A549 (cell line): ENCODE results near the gene FERD3L. TPM values are rescaled to one million over a fixed set of nuclear protein-coding genes. Genes with fewer than 3 reads are reported as not detected.

Experiments used
- ATAC-seq, 2 experiments: fragments of 200-7000 bp in 1 of 2; fragments of >200 bp in 1 of 2; cut with Nextera tagmentation in 1 of 2; cut with Tn5 transposase in 1 of 2; 3 replicates each; pipeline versions ENCODE4 v1.8.0 to v1.9.1; 2018 to 2020; ENCODE audit warnings: mild to moderate bottlenecking in 1 of 2, moderate library complexity in 1 of 2
- CTCF ChIA-PET: fragments of 300-600 bp; sonication (Branson Sonifier 250); formaldehyde crosslinking; extraction: SDS; loops from one replicate; lab custom pipeline; 2021; ENCODE audit warnings: antibody characterized with exemption, inconsistent platforms; lab: Yijun Ruan, JAX
- POLR2A ChIA-PET: fragments of 350-600 bp; formaldehyde crosslinking; extraction: SDS; loops from one replicate; lab custom pipeline; 2021; ENCODE audit warnings: antibody characterized with exemption, inconsistent platforms; lab: Yijun Ruan, JAX
- DNase-seq, 2 experiments: peaks; one replicate each; pipeline versions ENCODE4 v3.0.0 to v3.0.0-alpha.2; 2011 to 2016; ENCODE audit warnings: low read depth in 1 of 2, low spot score in 1 of 2
- FAIRE-seq: peaks from 2 replicates; lab custom pipeline; 2011; peaks lifted over from hg19 to GRCh38; lab: Jason Lieb, UNC
- H3K27ac ChIP-seq, 2 experiments: fragments of >200 bp; sonication (Bioruptor Twin); formaldehyde crosslinking; 3 replicates each; pipeline ENCODE4 v1.5.1; 2016 to 2017
- H3K4me1 ChIP-seq: fragments of >200 bp; sonication (Bioruptor Twin); formaldehyde crosslinking; 3 replicates; pipeline ENCODE4 v1.6.1; 2016
- H3K4me2 ChIP-seq: fragments of >200 bp; sonication (Bioruptor Twin); formaldehyde crosslinking; 3 replicates; pipeline ENCODE4 v1.6.1; 2016
- H3K4me3 ChIP-seq: fragments of >200 bp; sonication (Bioruptor Twin); formaldehyde crosslinking; 3 replicates; pipeline ENCODE4 v1.5.1; 2016
- H3K9me3 ChIP-seq: fragments of >200 bp; sonication (Bioruptor Twin); formaldehyde crosslinking; 3 replicates; pipeline ENCODE4 v1.6.1; 2016
- CBX2 ChIP-seq: fragments of 200-600 bp; sonication (generic); IDR thresholded peaks from 2 replicates; pipeline ENCODE4 v1.6.1; 2016; ENCODE audit warnings: low read depth, mild to moderate bottlenecking, borderline replicate concordance
- CBX8 ChIP-seq: fragments of 200-600 bp; sonication (generic); IDR thresholded peaks from 2 replicates; pipeline ENCODE4 v1.6.1; 2016
- CEBPB ChIP-seq, 2 experiments: fragments of >200 bp in 1 of 2; sonication (Bioruptor Twin) in 1 of 2; formaldehyde crosslinking in 1 of 2; IDR thresholded peaks; 2 replicates each; pipeline ENCODE4 v1.6.1; 2012 to 2016
- CHD2 ChIP-seq: fragments of 150-350 bp; IDR thresholded peaks from 2 replicates; pipeline ENCODE4 v1.6.1; 2014; ENCODE audit warnings: low read length; ENCODE audit not compliant: partially characterized antibody
- CHD4 ChIP-seq: fragments of 200-600 bp; sonication (generic); IDR thresholded peaks from 2 replicates; pipeline ENCODE4 v1.6.1; 2016; ENCODE audit warnings: antibody characterized with exemption, mild to moderate bottlenecking, borderline replicate concordance
- E2F6 ChIP-seq: IDR thresholded peaks from 2 replicates; pipeline ENCODE4 v1.6.1; 2012; ENCODE audit warnings: low read depth, borderline replicate concordance
- EHMT2 ChIP-seq: fragments of 200-600 bp; sonication (generic); IDR thresholded peaks from 2 replicates; pipeline ENCODE4 v1.6.1; 2016; ENCODE audit warnings: antibody characterized with exemption, low read depth, mild to moderate bottlenecking, moderate library complexity
- ESRRA ChIP-seq: fragments of 150-350 bp; IDR thresholded peaks from 2 replicates; pipeline ENCODE4 v1.6.1; 2014; ENCODE audit warnings: mild to moderate bottlenecking, low read length, borderline replicate concordance
- FOSB ChIP-seq: fragments of 250-450 bp; sonication (Bioruptor Pico); IDR thresholded peaks from 2 replicates; pipeline ENCODE4 v1.5.0; 2020; ENCODE audit warnings: mild to moderate bottlenecking, moderate library complexity
- HOXA7 ChIP-seq: fragments of 250-450 bp; sonication (Bioruptor Pico); IDR thresholded peaks from 2 replicates; pipeline ENCODE4 v1.5.0; 2020; ENCODE audit warnings: mild to moderate bottlenecking, moderate library complexity
- HOXB5 ChIP-seq: fragments of 250-450 bp; sonication (Bioruptor Pico); IDR thresholded peaks from 2 replicates; pipeline ENCODE4 v1.5.0; 2020; ENCODE audit warnings: mild to moderate bottlenecking, moderate library complexity
- JUN ChIP-seq, 2 experiments: fragments of >200 bp; sonication (Bioruptor Twin); formaldehyde crosslinking; IDR thresholded peaks; 2 replicates in 1 of 2; 3 replicates in 1 of 2; pipeline ENCODE4 v1.6.1; 2016 to 2017
- KDM1A ChIP-seq: fragments of 200-600 bp; sonication (generic); IDR thresholded peaks from 2 replicates; pipeline ENCODE4 v1.6.1; 2016; ENCODE audit warnings: low read depth, mild to moderate bottlenecking
- KDM5A ChIP-seq: fragments of 200-600 bp; sonication (generic); IDR thresholded peaks from 2 replicates; pipeline ENCODE4 v1.6.1; 2016; ENCODE audit warnings: antibody characterized with exemption, mild to moderate bottlenecking
- PHF8 ChIP-seq: fragments of 200-600 bp; sonication (generic); IDR thresholded peaks from 2 replicates; pipeline ENCODE4 v1.6.1; 2016; ENCODE audit warnings: low read depth, mild to moderate bottlenecking, antibody characterized with exemption, moderate library complexity, borderline replicate concordance
- POLR2A ChIP-seq: IDR thresholded peaks from 2 replicates; pipeline ENCODE4 v1.6.1; 2012; ENCODE audit warnings: mild to moderate bottlenecking, low read length
- RAD21 ChIP-seq, 2 experiments: fragments of >200 bp in 1 of 2; sonication (Bioruptor Twin) in 1 of 2; formaldehyde crosslinking in 1 of 2; IDR thresholded peaks in 1 of 2; conservative IDR thresholded peaks in 1 of 2; 2 replicates in 1 of 2; 3 replicates in 1 of 2; pipeline ENCODE4 v1.6.1; 2012 to 2018; ENCODE audit warnings: inconsistent platforms in 1 of 2
- RARB ChIP-seq: fragments of 250-450 bp; sonication (Bioruptor Pico); IDR thresholded peaks from 2 replicates; pipeline ENCODE4 v1.8.0; 2021; ENCODE audit warnings: mild to moderate bottlenecking, moderate library complexity
- RCOR1 ChIP-seq: fragments of 150-350 bp; IDR thresholded peaks from 2 replicates; pipeline ENCODE4 v1.6.1; 2014; ENCODE audit warnings: antibody characterized with exemption, low read length, low read depth
- RNF2 ChIP-seq: fragments of 200-600 bp; sonication (generic); IDR thresholded peaks from 2 replicates; pipeline ENCODE4 v1.6.1; 2016; ENCODE audit warnings: low read depth, mild to moderate bottlenecking, antibody characterized with exemption, moderate library complexity, borderline replicate concordance
- TP53 ChIP-seq: fragments of 250-450 bp; sonication (Bioruptor Pico); IDR thresholded peaks from 2 replicates; pipeline ENCODE4 v1.5.0; 2021; ENCODE audit warnings: mild to moderate bottlenecking, moderate library complexity
- ZC3H11A ChIP-seq: fragments of 450-650 bp; IDR thresholded peaks from 2 replicates; pipeline ENCODE4 v1.6.1; 2014; ENCODE audit warnings: antibody characterized with exemption, mild to moderate bottlenecking
- WGBS: methylation state at CpG from one replicate; pipeline ENCODE4 v1.1.6; 2017; ENCODE audit errors: missing lambda C conversion rate; 5-methylcytosine and 5-hydroxymethylcytosine counted together
- polyA plus RNA-seq, 4 experiments: library from polyadenylated mRNA; depleted of rRNA in 3 of 4; stranded (reverse); fragments of >200 nt; fragmentation: RNase III in 1 of 4; extraction: RNeasy Plus Mini Kit Qiagen cat#74134 plus additional on column Dnase treatment in 1 of 4; gene quantifications; 2 replicates in 3 of 4; 3 replicates in 1 of 4; pipeline ENCODE4 v1.2.3, GENCODE V29; 2011 to 2017
- TF ChIP-seq, protein P1 (sequence below): fragments of 200-600 bp; sonication (generic); IDR thresholded peaks from 2 replicates; pipeline ENCODE4 v1.6.1; 2016; ENCODE audit warnings: antibody characterized with exemption, mild to moderate bottlenecking, moderate library complexity
- TF ChIP-seq, protein P2 (sequence below): fragments of 150-350 bp; IDR thresholded peaks from 2 replicates; pipeline ENCODE4 v1.6.1; 2014; ENCODE audit warnings: low read depth, mild to moderate bottlenecking, low read length
- TF ChIP-seq, protein P3 (sequence below): fragments of >200 bp; sonication (Bioruptor Twin); formaldehyde crosslinking; IDR thresholded peaks from 3 replicates; pipeline ENCODE4 v1.5.1; 2016

Gene FERD3L
- polyA plus RNA-seq, 2 of the 4 experiments (the other 2 are of a cell fraction) = not detected

- TF ChIP-seq RAD21 (conservative IDR thresholded peaks at IDR 0.05 in 1 of 2, IDR thresholded peaks at IDR 0.05 in 1 of 2) (no peak), CBX2 (no peak), ZC3H11A (no peak), RNF2 (no peak), CHD4 (no peak), RARB (no peak)
- TF ChIP-seq, protein P1, sequence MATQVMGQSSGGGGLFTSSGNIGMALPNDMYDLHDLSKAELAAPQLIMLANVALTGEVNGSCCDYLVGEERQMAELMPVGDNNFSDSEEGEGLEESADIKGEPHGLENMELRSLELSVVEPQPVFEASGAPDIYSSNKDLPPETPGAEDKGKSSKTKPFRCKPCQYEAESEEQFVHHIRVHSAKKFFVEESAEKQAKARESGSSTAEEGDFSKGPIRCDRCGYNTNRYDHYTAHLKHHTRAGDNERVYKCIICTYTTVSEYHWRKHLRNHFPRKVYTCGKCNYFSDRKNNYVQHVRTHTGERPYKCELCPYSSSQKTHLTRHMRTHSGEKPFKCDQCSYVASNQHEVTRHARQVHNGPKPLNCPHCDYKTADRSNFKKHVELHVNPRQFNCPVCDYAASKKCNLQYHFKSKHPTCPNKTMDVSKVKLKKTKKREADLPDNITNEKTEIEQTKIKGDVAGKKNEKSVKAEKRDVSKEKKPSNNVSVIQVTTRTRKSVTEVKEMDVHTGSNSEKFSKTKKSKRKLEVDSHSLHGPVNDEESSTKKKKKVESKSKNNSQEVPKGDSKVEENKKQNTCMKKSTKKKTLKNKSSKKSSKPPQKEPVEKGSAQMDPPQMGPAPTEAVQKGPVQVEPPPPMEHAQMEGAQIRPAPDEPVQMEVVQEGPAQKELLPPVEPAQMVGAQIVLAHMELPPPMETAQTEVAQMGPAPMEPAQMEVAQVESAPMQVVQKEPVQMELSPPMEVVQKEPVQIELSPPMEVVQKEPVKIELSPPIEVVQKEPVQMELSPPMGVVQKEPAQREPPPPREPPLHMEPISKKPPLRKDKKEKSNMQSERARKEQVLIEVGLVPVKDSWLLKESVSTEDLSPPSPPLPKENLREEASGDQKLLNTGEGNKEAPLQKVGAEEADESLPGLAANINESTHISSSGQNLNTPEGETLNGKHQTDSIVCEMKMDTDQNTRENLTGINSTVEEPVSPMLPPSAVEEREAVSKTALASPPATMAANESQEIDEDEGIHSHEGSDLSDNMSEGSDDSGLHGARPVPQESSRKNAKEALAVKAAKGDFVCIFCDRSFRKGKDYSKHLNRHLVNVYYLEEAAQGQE = no peak
- TF ChIP-seq, all 56 proteins: peak for 0
Observed at GRCh38 chr7:19111474-19112273, 33.5 kb downstream of the FERD3L start (continued).

- no peak overlapping the region for H3K4me3 ChIP-seq
- H3K4me2 ChIP-seq = no peak overlapping the region
- WGBS = 69% methylated on average over 5 of the region's 6 CpGs
- DNase-seq = no peak
- H3K4me1 ChIP-seq = no peaks in the 10 kb centered on the region
- FAIRE-seq = no peak
- CTCF ChIA-PET = no interaction called here
- no peak for ATAC-seq
- TF ChIP-seq RNF2 = no peak
- TF ChIP-seq POLR2A = no peak
- TF ChIP-seq HOXA7 (CRISPR knock-in tag) = no peak
- TF ChIP-seq, protein P2, sequence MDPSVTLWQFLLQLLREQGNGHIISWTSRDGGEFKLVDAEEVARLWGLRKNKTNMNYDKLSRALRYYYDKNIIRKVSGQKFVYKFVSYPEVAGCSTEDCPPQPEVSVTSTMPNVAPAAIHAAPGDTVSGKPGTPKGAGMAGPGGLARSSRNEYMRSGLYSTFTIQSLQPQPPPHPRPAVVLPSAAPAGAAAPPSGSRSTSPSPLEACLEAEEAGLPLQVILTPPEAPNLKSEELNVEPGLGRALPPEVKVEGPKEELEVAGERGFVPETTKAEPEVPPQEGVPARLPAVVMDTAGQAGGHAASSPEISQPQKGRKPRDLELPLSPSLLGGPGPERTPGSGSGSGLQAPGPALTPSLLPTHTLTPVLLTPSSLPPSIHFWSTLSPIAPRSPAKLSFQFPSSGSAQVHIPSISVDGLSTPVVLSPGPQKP = no peak
- TF ChIP-seq TP53 (CRISPR knock-in tag) = no peak
- no peak for TF ChIP-seq E2F6
- no peak for TF ChIP-seq FOSB (CRISPR knock-in tag)
- no peak for TF ChIP-seq PHF8
- TF ChIP-seq RCOR1 = no peak
- TF ChIP-seq, protein P3, sequence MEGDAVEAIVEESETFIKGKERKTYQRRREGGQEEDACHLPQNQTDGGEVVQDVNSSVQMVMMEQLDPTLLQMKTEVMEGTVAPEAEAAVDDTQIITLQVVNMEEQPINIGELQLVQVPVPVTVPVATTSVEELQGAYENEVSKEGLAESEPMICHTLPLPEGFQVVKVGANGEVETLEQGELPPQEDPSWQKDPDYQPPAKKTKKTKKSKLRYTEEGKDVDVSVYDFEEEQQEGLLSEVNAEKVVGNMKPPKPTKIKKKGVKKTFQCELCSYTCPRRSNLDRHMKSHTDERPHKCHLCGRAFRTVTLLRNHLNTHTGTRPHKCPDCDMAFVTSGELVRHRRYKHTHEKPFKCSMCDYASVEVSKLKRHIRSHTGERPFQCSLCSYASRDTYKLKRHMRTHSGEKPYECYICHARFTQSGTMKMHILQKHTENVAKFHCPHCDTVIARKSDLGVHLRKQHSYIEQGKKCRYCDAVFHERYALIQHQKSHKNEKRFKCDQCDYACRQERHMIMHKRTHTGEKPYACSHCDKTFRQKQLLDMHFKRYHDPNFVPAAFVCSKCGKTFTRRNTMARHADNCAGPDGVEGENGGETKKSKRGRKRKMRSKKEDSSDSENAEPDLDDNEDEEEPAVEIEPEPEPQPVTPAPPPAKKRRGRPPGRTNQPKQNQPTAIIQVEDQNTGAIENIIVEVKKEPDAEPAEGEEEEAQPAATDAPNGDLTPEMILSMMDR = no peak
- no peak for TF ChIP-seq KDM1A
- no peak for TF ChIP-seq CBX8
- no peak for TF ChIP-seq CHD2
- no peak for TF ChIP-seq ESRRA
- no peak for TF ChIP-seq EHMT2
- no peak for TF ChIP-seq CEBPB (IDR thresholded peaks at IDR 0.05)
- no peak for TF ChIP-seq JUN (IDR thresholded peaks at IDR 0.05)
- no peak for TF ChIP-seq HOXB5 (CRISPR knock-in tag)
- TF ChIP-seq KDM5A = no peak
- TF ChIP-seq, all 56 proteins: peak for 0
- Histone ChIP-seq H3K27ac (no peak overlapping the region), H3K9me3 (no peaks in the 10 kb centered on the region)
- POLR2A ChIA-PET = no interaction called here
Observed at GRCh38 chr7:19110776-19111175, 34.4 kb downstream of the FERD3L start.
